NCI-H1092 treated with DMSO at 0.1 percent for 48 hours (cell line): ENCODE data around the gene OR2AG1.

Source experiments
- DNase-seq: peaks from one replicate; lab custom pipeline; 2025; lab: John Stamatoyannopoulos, UW

The OR2AG1 gene, protein sequence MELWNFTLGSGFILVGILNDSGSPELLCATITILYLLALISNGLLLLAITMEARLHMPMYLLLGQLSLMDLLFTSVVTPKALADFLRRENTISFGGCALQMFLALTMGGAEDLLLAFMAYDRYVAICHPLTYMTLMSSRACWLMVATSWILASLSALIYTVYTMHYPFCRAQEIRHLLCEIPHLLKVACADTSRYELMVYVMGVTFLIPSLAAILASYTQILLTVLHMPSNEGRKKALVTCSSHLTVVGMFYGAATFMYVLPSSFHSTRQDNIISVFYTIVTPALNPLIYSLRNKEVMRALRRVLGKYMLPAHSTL

DNA sequence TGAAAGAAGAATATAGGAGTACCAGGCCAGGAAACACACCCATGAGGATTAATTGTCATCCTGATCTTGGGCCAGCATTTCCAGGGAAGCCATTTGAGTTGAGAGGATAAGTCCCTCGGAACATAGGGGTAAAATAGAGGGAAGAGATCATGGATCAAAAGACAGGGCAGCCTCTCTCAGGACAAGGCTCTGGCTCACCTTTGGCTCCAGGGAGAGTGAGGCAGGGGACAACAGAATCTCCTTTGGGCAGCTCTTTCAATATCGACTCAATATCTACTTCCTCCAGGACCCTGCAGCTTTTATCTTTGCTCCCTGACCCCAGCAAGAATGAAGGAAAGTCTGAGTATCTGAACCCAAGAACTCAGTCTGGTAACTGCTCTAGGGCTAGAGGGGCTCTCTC lies at the start of gene OR2AG1:
TSS of gene OR2AG1 (plus strand) at position 301 of the 400 bp plus-strand sequence. CDS start 2,018 bp downstream, outside the sequence.
- DNase-seq: no peak

DNA sequence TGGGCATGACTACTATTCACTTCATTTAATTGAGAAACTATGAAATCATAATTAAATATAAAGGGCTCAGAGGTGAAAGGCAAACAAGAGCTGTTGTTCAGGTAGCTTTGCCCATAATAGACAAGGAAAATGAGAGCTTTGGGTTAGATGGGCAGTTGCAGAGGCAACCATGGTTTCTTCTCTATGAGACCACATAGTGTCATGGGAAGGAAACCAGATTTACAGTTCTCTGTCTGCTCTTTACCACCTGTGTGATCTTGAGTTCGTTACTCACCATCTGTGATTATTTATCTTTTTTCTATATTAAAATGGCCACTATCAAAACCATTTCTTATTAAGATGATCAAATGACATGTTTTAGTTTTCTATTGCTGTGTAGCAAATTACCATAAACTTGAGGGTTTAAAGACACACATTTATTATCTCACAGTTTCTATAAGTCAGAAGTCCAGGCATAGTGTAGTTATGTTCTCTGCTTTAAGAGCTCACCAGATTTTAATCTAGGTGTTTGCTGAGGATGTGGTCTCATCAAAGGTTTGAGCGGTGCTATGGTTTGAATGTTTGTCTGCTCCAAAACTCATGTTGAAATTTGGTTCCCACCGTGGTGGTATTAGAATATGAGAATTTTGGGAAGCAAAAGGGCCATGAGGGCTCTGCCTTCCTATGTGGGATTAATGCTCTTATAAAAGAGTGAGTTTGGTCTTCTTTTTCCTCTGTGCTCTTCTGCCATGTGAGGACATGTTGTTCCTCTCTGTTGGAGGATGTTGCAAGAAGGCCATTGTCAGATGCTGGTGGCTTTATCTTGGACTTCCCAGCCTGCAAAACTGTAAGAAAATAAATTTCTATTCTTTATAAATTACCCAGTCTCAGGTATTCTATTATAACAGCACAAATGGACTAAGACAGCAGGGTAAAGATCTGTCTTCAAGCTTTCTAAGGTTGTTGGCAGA lies 49.2 kb upstream of the OR2AG1 start:
- DNase-seq: no peak

DNA sequence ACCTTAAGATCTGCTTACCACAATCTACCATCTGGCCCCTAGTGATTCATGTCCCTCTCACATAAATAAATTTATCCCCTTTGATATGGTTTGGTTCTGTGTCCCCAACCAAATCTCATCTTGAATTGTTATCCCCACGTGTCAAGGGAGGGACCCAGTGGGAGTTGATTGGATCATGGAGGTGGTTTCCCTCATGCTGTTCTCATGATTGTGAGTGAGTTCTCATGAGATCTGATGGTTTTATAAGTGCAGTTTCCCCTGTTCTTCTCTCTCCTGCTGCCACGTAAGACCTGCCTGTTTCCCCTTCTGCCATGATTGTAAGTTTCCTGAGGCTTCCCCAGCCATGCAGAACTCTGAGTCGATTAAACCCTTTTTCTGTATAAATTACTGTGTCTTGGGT lies 48.2 kb upstream of the OR2AG1 start:
- DNase-seq: no peak

DNA sequence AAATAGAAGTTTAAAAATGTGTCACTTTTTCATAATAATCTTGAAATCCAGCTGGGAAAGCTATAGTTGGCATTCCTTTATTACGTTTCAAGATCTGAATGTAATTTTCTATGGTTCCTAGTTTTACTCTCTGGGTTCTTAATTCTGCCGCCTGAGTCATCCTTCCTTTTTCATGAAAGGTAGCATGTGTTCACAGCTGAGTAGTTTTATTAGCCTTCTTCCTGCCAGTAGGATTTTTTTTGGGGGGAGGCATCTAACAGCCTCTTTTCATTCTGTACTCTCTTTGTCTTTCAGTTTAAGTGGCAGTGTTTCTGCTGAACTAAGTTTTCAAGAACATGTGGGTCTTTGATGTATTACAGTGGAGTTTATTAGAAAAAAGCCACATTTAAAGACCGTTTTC lies 47.5 kb upstream of the OR2AG1 start:
- DNase-seq: no peak

- no peak for DNase-seq
These were observed 46.2 kb upstream of the OR2AG1 start for GRCh38 chr11:6736495-6737121.

DNA sequence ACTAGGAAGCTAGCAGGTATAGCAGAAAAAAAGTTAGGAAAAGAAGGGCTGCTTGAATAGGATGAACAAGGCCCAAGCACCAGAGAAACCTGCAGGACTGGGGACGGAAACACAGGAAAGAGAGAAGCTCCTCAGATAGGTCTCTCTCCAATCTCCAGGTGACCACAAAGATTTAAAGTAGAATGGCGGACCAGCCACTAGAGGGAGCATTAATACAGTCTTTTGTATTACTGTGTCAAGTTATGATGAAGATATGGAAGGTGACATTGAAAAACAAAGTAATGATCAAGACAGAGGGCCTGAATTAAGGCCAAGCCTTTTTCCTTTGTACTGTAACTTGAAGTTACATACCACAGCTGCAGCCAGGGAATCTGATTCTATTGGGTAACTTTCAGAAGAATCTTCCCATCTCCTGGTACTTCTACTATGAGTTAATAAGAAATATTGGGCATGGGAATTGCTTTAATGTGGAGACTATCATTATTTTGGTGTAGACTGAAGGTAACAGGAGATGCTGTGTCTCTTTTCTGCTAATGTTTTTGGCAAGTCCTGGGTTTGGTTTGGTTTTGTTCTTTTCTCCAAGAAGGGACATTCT lies 44.9 kb upstream of the OR2AG1 start:
- DNase-seq: peak; percentile 31

DNA sequence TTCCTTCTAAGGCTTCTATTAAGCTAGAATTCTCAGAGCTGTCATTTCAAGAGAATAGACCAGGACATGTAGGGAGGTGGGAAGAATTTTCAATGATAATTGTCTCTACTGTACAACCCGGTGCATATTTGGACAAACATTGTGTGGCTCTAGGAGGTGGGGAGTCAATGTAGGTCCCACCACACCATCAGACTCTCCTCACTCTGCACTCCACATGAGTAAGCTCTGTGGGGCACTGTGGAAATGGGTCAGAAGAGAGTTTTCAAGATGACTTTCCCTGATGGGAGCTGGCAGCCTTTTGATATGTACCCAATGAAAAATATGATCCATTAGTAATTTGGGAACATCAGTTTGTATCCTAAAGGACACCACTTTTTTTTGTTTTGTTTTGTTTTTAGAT lies 44.2 kb upstream of the OR2AG1 start:
- no peak for DNase-seq

- no peak for DNase-seq
These were observed 40.6 kb upstream of the OR2AG1 start for GRCh38 chr11:6742260-6742659.

DNA sequence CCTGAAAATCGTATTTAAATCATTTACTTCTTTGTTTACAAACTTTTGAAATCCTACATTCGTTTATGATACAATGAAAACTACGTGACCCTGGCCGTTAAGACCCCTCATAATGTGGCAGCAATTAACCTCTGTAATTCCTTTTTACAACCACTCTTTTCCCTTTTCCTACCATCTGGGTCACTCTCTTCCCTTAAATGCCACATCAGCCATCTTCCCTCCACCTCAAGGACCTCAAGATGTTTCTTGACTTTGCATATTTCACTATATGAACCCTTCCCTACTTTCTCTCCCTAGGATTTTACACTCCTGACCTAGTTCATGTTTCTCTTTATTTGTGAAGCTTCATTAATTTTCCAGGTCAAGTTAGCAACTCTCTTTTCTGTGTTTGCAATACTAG lies 37.8 kb upstream of the OR2AG1 start:
- no peak for DNase-seq

GRCh38 chr11:6745465-6746015 lies 37.3 kb upstream of the OR2AG1 start:
- DNase-seq: no peak

- DNase-seq: no peak
These were observed 36.7 kb upstream of the OR2AG1 start for GRCh38 chr11:6746086-6746618.

- no peak for DNase-seq
These were observed 36.2 kb upstream of the OR2AG1 start for GRCh38 chr11:6746626-6747025.

DNA sequence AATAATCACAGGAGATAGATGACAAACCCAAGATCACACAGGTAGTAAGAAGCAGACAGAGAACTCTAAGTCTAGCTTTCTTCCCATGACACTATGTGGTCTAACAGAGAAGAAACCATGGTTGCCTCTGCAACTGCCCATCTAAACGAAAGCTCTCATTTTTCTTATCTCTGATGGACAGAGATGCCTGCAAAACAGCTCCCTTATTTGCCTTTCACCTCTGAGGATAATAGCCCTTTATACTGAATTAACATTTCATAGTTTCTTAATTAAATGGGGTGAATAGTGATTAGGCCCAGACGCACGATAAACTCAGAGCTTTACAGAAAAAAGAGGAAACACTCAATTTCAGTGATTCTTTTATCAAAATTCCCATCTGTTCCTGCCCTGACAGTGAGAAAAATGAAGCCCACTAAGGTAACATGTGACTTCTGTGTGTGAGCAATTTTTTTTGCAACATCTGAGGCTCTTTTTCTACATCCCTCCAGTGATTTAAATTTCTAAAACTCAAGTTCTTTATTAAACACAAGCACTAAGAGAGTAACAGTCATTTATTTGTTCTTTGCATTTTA lies 35.6 kb upstream of the OR2AG1 start:
- no peak for DNase-seq

- peak; percentile 0 for DNase-seq
These were observed 27.4 kb upstream of the OR2AG1 start for GRCh38 chr11:6755303-6755952.

DNA sequence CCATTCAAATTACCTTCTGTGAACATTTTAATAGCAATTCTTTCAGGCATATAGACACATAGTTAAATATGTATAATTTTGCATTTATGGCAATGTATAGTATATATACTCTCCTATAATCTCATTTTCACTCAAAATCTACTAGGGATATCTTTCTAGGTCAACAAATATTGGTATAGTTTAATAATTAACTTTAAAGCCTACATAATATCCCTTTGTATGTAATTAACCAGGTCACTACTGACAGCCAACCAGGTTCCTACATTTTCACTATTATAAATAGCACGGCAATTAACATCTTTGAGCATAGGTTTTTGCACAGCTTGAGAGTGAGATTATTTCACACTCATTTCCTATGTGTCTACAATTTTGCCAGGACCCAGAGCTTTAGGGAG lies 26.9 kb upstream of the OR2AG1 start:
- no peak for DNase-seq

DNA sequence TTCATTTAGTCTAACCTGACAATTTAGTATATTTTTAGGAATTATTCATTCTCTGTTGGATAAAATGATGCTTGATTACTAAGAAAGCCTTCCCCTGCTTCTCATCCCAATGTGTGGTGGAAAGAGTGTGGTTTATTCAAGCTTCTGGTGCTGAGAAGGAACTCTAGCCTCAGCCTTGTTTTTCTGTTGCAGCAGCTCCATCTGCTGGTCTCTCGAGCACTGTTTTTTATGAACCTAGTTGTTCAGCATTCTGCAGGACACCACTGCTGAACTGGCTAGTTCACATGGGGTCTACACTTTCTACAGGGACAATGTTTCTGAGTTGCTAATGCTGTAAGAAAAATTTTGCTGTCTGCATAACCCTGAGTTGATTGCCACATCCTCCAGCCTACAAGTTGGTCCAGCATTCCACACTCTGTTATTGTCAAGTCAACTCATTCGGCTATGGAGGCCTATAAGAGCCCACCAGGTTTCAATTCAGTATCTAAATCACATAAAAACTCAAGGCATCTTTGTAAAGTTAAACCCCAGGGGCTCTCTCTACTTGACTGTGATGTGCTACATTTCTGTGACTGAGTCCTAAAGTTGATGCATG lies 25.4 kb upstream of the OR2AG1 start:
- peak; percentile 27 for DNase-seq

- DNase-seq: no peak
These were observed 10.6 kb upstream of the OR2AG1 start, which contains the start of gene OR2AG2 for GRCh38 chr11:6771926-6772893. TSS of gene OR2AG2 (minus strand) at chr11:6771976. CDS start at chr11:6768957, 3,019 bp downstream.

GRCh38 chr11:6778518-6778917 lies 4.3 kb upstream of the OR2AG1 start:
- no peak for DNase-seq

GRCh38 chr11:6780829-6781228 lies 2.0 kb upstream of the OR2AG1 start:
- DNase-seq: no peak
